ENCODE results near the gene HS3ST5. TPM values are rescaled to one million over a fixed set of nuclear protein-coding genes. Genes with fewer than 3 reads are reported as not detected.
"Not testable (repeated sequence)": the region's sequence is repeated elsewhere in the genome, so short reads cannot be mapped to it uniquely, and the experiment has no call there.

Gene HS3ST5
- total RNA-seq, 1 donor from 2014 or later, result not detected

- no peak for DNase-seq (ENCODE audit: extremely low read depth, low read depth, low spot score)
Measured at GRCh38 chr6:114280239-114280982, 62.4 kb downstream of the HS3ST5 start.

GRCh38 chr6:114277220-114277619, 65.6 kb downstream of the HS3ST5 start:
- no peak for DNase-seq (ENCODE audit: extremely low read depth, low read depth, low spot score)

GRCh38 chr6:114276783-114277182, 66.0 kb downstream of the HS3ST5 start:
- no peak for DNase-seq (ENCODE audit: extremely low read depth, low read depth, low spot score)

GRCh38 chr6:114274836-114275235, 68.0 kb downstream of the HS3ST5 start:
- no peak for DNase-seq (ENCODE audit: extremely low read depth, low read depth, low spot score)

- no peak for DNase-seq (ENCODE audit: extremely low read depth, low read depth, low spot score)
Measured at GRCh38 chr6:114272582-114272981, 70.2 kb downstream of the HS3ST5 start.

- no peak for DNase-seq (ENCODE audit: extremely low read depth, low read depth, low spot score)
Measured at GRCh38 chr6:114271405-114271804, 71.4 kb downstream of the HS3ST5 start.

- DNase-seq (ENCODE audit: extremely low read depth, low read depth, low spot score), result no peak
Measured at GRCh38 chr6:114267897-114268296, 74.9 kb downstream of the HS3ST5 start.

- DNase-seq (ENCODE audit: extremely low read depth, low read depth, low spot score), result no peak
Measured at GRCh38 chr6:114260810-114261209, 82.0 kb downstream of the HS3ST5 start.

GRCh38 chr6:114258376-114258775, 84.4 kb downstream of the HS3ST5 start:
- no peak for DNase-seq (ENCODE audit: extremely low read depth, low read depth, low spot score)

GRCh38 chr6:114253431-114253830, 89.4 kb downstream of the HS3ST5 start:
- no peak for DNase-seq (ENCODE audit: extremely low read depth, low read depth, low spot score)

GRCh38 chr6:114249522-114249921, 93.3 kb downstream of the HS3ST5 start:
- DNase-seq (ENCODE audit: extremely low read depth, low read depth, low spot score), result no peak

GRCh38 chr6:114247101-114247500, 95.7 kb downstream of the HS3ST5 start:
- DNase-seq (ENCODE audit: extremely low read depth, low read depth, low spot score), result no peak

GRCh38 chr6:114240796-114241195, 102.0 kb downstream of the HS3ST5 start:
- no peak for DNase-seq (ENCODE audit: extremely low read depth, low read depth, low spot score)

GRCh38 chr6:114228675-114229074, 114.1 kb downstream of the HS3ST5 start:
- DNase-seq (ENCODE audit: extremely low read depth, low read depth, low spot score), result no peak

- no peak for DNase-seq (ENCODE audit: extremely low read depth, low read depth, low spot score)
Measured at GRCh38 chr6:114227944-114228468, 114.8 kb downstream of the HS3ST5 start.

GRCh38 chr6:114220241-114220640, 122.6 kb downstream of the HS3ST5 start:
- no peak for DNase-seq (ENCODE audit: extremely low read depth, low read depth, low spot score)

- no peak for DNase-seq (ENCODE audit: extremely low read depth, low read depth, low spot score)
Measured at GRCh38 chr6:114218437-114219340, 124.1 kb downstream of the HS3ST5 start.

GRCh38 chr6:114217996-114218395, 124.8 kb downstream of the HS3ST5 start:
- not testable (repeated sequence) for DNase-seq (ENCODE audit: extremely low read depth, low read depth, low spot score)

- DNase-seq (ENCODE audit: extremely low read depth, low read depth, low spot score), result no peak
Measured at GRCh38 chr6:114216789-114217467, 125.9 kb downstream of the HS3ST5 start.

GRCh38 chr6:114210467-114210866, 132.4 kb downstream of the HS3ST5 start:
- no peak for DNase-seq (ENCODE audit: extremely low read depth, low read depth, low spot score)

- no peak for DNase-seq (ENCODE audit: extremely low read depth, low read depth, low spot score)
Measured at GRCh38 chr6:114203460-114203859, 139.4 kb downstream of the HS3ST5 start.

Data from glomerular endothelial cell (primary cell).